Measurements from ENCODE around the gene RGMA.

Gene RGMA

DNA sequence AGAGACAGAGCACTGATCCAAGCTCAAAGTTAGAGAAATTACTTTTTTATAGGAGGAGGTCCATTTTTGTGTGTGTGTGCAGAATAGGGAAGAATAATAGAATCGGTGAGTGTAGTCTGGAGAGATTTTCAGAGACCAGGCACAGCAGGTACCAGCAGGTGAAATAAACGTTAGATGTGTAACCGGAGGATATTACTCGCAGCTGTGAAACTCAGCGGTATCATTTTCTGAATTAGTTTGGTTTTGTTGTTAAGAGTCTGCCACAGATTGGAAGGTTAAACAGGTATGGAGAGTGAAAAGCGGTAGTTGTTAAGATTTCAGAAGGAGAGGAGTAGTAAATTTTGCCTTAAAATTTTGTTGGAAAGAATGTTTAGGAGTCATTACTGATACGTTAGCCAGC lies 69.9 kb downstream of the RGMA start:
- no peak overlapping the region for H3K4me3 ChIP-seq (ENCODE audit: low read depth, low read length)
- no peak for TF ChIP-seq CTCF (IDR thresholded peaks at IDR 0.05; ENCODE audit: low read depth, low read length, missing control alignments)
- in situ Hi-C loops (cut with HindIII; ENCODE audit: low pct_ligation_motif_present, low sequenced_read_pairs), result no loop called here
- DNase-seq, result no peak
- no peaks in the 10 kb centered on the region for H3K27me3 ChIP-seq (replicated peaks)
- peaks cover 89% of the 10 kb centered on the region for H3K36me3 ChIP-seq (replicated peaks)
- no peak overlapping the region for H3K27ac ChIP-seq

DNA sequence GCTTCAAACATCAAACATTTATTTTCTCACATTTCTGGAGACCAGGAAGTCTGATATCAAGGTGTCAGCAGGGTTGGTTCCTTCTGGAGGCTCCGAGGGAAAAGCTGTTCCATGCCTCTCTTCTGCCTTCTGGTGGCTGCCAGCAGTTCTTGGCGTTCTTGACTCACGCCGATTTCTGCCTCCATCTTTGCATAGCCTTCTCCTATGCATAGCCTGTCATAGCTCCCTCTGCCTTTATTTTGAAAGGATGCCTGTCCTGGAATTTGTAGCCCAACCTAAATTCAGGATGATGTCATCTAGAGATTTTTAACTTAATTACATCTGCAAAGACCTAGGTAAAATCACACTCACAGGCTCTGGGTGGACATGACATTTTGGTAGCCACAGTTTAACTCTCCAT lies 70.4 kb downstream of the RGMA start:
- no peak overlapping the region for H3K27ac ChIP-seq
- no peaks in the 10 kb centered on the region for H3K27me3 ChIP-seq (replicated peaks)
- peak; percentile 51 for TF ChIP-seq CTCF (IDR thresholded peaks at IDR 0.05; ENCODE audit: low read depth, low read length, missing control alignments)
- DNase-seq, result no peak
- H3K4me3 ChIP-seq (ENCODE audit: low read depth, low read length), result no peak overlapping the region
- H3K36me3 ChIP-seq (replicated peaks), result peaks cover 91% of the 10 kb centered on the region
- in situ Hi-C loops (cut with HindIII; ENCODE audit: low pct_ligation_motif_present, low sequenced_read_pairs), result no loop called here

DNA sequence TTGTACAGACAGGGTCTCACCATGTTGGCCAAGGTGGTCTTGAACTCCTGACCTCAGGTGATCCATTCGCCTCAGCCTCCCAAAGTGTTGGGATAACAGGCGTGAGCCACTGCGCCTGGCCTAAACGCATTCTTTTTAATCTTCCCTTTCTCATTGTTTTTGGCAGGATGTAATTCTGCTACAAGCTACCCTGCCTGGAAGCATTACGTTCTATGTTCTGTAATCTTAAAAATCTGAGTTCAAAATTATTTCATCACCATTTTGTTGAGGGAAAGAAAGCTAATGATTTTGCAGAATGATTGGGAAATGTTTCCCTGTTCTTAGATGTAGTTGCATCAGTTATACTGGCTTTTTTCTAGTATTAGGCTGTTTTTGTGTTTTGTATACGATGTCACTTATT lies 71.5 kb downstream of the RGMA start:
- peaks cover 92% of the 10 kb centered on the region for H3K36me3 ChIP-seq (replicated peaks)
- TF ChIP-seq CTCF (IDR thresholded peaks at IDR 0.05; ENCODE audit: low read depth, low read length, missing control alignments), result no peak
- no peak overlapping the region for H3K4me3 ChIP-seq (ENCODE audit: low read depth, low read length)
- in situ Hi-C loops (cut with HindIII; ENCODE audit: low pct_ligation_motif_present, low sequenced_read_pairs), result no loop called here
- DNase-seq, result no peak
- no peak overlapping the region for H3K27ac ChIP-seq
- no peaks in the 10 kb centered on the region for H3K27me3 ChIP-seq (replicated peaks)

DNA sequence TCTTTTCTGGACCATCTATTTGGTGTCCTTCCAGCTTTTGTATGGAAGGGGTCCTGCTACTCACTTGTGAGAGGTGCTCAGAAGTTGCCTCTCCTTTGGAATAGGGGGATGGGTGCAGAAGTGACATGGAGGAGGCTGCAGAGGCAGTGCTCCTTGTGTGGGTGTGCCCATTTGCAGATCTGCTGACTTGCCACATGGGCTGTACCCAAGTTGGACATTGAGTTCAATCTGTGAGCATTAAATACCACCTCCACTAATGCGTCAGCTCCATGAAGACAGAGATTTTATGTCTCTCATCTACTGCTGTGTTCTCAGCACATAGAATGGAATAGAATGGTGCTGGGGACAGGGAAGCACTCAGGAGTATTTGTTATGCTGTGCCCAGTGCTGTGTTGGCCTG lies 76.2 kb downstream of the RGMA start:
- Histone ChIP-seq H3K4me3 (ENCODE audit: low read depth, low read length) (no peak overlapping the region), H3K27me3 (replicated peaks) (no peaks in the 10 kb centered on the region), H3K36me3 (replicated peaks) (peaks cover 91% of the 10 kb centered on the region), H3K27ac (no peak overlapping the region)
- no peak for DNase-seq
- no peak for TF ChIP-seq CTCF (IDR thresholded peaks at IDR 0.05; ENCODE audit: low read depth, low read length, missing control alignments)
- in situ Hi-C loops (cut with HindIII; ENCODE audit: low pct_ligation_motif_present, low sequenced_read_pairs), result no loop called here

DNA sequence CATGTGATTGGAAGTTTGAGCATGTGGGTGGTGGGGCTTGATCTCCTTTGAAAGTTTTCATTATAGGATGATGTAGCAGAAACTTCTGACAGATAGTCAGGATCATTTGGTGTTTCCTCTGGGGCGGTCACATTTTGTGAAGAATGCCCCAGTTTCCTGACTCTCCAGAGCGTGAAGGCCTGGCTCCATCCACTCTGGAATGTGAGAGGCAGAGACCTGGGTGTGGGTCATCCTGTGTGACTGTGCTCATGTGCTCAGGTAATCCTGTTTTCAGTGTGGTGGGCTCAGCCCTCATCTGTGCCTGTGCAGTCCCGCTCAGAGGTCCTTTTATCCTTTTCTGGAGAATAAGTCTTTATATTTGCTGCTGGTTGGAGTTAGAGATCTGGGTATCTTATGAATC lies 81.0 kb downstream of the RGMA start:
- peaks cover 89% of the 10 kb centered on the region for H3K36me3 ChIP-seq (replicated peaks)

More for the DNA sequence above, 81.0 kb downstream of the RGMA start:
- Histone ChIP-seq H3K4me3 (ENCODE audit: low read depth, low read length) (no peak overlapping the region), H3K27me3 (replicated peaks) (no peaks in the 10 kb centered on the region), H3K27ac (no peak overlapping the region)
- in situ Hi-C loops (cut with HindIII; ENCODE audit: low pct_ligation_motif_present, low sequenced_read_pairs), result no loop called here
- no peak for TF ChIP-seq CTCF (IDR thresholded peaks at IDR 0.05; ENCODE audit: low read depth, low read length, missing control alignments)
- no peak for DNase-seq
